Measurements from ENCODE around the gene FHDC1. TPM values are rescaled to one million over a fixed set of nuclear protein-coding genes. Genes with fewer than 3 reads are reported as not detected.
"Not testable (repeated sequence)": the region's sequence is repeated elsewhere in the genome, so short reads cannot be mapped to it uniquely, and the experiment has no call there.

Gene FHDC1, protein sequence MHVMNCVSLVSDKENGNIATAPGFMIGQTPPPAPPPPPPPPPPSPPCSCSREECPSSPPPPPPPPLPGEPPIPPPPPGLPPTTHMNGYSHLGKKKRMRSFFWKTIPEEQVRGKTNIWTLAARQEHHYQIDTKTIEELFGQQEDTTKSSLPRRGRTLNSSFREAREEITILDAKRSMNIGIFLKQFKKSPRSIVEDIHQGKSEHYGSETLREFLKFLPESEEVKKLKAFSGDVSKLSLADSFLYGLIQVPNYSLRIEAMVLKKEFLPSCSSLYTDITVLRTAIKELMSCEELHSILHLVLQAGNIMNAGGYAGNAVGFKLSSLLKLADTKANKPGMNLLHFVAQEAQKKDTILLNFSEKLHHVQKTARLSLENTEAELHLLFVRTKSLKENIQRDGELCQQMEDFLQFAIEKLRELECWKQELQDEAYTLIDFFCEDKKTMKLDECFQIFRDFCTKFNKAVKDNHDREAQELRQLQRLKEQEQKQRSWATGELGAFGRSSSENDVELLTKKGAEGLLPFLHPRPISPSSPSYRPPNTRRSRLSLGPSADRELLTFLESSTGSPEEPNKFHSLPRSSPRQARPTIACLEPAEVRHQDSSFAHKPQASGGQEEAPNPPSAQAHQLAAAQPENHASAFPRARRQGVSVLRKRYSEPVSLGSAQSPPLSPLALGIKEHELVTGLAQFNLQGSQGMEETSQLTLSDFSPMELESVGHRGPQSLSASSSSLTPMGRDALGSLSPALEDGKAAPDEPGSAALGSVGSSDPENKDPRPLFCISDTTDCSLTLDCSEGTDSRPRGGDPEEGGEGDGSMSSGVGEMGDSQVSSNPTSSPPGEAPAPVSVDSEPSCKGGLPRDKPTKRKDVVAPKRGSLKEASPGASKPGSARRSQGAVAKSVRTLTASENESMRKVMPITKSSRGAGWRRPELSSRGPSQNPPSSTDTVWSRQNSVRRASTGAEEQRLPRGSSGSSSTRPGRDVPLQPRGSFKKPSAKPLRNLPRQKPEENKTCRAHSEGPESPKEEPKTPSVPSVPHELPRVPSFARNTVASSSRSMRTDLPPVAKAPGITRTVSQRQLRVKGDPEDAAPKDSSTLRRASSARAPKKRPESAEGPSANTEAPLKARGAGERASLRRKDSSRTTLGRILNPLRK
- total RNA-seq = 0.72 and 2.1 TPM in 2 replicates

DNA sequence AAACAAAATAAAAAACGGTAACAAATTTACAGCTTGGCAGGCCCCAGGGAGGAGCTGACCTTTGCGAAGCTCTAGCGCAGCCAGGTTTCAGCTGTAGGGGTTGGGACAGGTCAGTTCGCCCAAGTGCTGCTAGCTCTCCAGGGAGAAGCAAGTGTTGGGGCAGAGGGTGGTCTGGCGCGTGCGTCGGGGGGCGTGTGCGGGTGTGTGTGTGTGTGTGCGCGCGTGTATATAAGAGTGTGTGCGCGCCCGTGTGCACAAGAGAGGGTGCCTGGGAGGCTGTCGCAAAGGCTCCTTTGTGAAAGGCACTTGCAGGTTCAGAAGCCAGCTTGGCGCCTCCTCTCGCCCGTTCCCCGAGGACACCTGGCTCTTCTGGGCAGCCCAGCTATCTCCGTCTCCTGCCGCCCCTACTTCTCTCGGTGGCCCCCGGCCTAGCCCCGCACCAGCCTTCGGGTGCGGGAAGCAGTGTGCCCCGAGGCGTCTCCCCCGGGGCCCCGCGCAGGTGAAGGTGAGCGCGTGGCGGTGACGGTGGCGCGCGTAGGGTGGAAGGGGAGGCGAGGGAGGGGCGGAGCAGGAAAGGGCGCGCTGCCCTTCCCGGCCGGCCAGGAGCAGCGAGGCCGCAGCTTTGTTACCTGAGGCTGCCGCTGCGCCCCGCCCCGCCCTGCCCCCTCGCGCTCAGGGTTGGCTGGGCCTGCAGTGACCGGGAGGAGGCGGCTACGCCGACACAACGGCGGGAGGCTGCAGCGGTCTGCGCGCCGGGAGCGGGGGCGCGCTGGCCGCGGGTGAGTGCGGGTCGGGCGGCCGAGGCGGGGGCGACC is at the start of gene FHDC1:
Gene FHDC1 (plus strand): TSS at position 693 of the 815 bp plus-strand sequence. CDS start 6,735 bp downstream, outside the sequence.
- H3K4me3 ChIP-seq (ENCODE audit: low read depth, low read length) = peak within 1 kb of the TSS; percentile 68
- DNase-seq (ENCODE audit: low read depth) = no peak
- TF ChIP-seq, protein P1, sequence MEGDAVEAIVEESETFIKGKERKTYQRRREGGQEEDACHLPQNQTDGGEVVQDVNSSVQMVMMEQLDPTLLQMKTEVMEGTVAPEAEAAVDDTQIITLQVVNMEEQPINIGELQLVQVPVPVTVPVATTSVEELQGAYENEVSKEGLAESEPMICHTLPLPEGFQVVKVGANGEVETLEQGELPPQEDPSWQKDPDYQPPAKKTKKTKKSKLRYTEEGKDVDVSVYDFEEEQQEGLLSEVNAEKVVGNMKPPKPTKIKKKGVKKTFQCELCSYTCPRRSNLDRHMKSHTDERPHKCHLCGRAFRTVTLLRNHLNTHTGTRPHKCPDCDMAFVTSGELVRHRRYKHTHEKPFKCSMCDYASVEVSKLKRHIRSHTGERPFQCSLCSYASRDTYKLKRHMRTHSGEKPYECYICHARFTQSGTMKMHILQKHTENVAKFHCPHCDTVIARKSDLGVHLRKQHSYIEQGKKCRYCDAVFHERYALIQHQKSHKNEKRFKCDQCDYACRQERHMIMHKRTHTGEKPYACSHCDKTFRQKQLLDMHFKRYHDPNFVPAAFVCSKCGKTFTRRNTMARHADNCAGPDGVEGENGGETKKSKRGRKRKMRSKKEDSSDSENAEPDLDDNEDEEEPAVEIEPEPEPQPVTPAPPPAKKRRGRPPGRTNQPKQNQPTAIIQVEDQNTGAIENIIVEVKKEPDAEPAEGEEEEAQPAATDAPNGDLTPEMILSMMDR (conservative IDR thresholded peaks at IDR 0.05; ENCODE audit: low read depth, low read length) = no peak

- no peak overlapping the region for H3K4me3 ChIP-seq (ENCODE audit: low read depth, low read length)
- DNase-seq (ENCODE audit: low read depth) = no peak
- TF ChIP-seq, protein P1 (conservative IDR thresholded peaks at IDR 0.05; ENCODE audit: low read depth, low read length) = no peak
Observed at GRCh38 chr4:152887981-152888380, 48.1 kb upstream of the FHDC1 start.

DNA sequence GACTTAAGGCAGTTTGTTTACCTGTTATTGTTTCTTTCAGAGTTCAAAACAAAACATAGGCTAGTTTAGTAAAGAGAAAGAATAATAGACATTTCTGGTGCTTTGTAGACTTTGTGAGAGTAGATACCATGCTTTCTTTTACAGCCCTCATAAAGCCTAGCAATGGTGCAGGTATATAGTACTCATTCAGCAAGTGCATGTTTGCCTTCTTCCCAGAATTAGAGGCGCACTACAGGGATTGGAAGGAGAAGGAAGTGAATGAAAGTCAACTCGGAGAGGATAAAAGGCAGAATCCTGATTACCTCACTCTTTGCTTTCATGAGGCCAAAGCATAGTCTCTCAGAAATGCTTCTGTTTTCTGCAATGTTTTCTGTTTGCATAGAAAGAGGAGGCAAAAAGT is 43.1 kb upstream of the FHDC1 start:
- TF ChIP-seq, protein P1 (conservative IDR thresholded peaks at IDR 0.05; ENCODE audit: low read depth, low read length) = no peak
- DNase-seq (ENCODE audit: low read depth) = no peak
- H3K4me3 ChIP-seq (ENCODE audit: low read depth, low read length) = no peak overlapping the region

DNA sequence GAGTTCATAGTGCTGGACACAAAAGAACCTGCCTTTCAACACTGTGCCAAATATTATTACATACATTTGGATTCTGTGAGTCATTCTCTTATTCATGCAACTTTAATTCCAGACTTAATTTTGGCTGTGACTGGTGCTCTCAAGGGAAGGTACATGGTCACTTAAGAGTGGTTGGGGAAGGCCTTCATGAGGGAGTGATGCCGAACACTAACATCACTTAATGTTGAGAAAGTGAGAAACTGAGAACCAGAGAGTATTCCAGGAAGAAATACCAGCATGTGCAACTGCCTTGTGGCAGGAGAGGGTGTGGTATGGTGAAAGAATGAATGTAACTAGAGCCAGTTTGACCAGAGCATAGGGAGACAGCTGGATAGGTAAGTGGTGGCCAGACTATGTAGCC is 41.5 kb upstream of the FHDC1 start:
- no peak for DNase-seq (ENCODE audit: low read depth)
- TF ChIP-seq, protein P1 (conservative IDR thresholded peaks at IDR 0.05; ENCODE audit: low read depth, low read length) = no peak
- no peak overlapping the region for H3K4me3 ChIP-seq (ENCODE audit: low read depth, low read length)

DNA sequence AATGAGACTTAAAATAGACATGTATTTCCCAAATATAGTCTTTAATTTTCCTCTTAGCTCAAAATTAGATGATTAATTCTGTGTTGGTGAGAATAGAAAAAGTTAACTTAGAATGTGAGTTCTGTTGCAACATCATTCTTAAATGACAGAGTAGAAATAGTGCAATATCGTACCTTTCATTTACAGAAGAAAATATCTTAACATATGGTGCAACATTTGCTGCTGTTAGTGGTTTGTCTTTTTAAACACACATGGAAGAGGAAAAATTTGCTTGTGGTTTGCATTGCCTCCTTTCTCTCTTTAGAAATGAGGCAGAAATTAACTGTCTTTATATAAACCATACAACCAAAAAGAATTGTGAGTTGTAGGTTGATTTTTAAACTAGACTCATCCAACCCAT is 39.3 kb upstream of the FHDC1 start:
- H3K4me3 ChIP-seq (ENCODE audit: low read depth, low read length) = no peak overlapping the region
- DNase-seq (ENCODE audit: low read depth) = no peak
- TF ChIP-seq, protein P1 (conservative IDR thresholded peaks at IDR 0.05; ENCODE audit: low read depth, low read length) = no peak

DNA sequence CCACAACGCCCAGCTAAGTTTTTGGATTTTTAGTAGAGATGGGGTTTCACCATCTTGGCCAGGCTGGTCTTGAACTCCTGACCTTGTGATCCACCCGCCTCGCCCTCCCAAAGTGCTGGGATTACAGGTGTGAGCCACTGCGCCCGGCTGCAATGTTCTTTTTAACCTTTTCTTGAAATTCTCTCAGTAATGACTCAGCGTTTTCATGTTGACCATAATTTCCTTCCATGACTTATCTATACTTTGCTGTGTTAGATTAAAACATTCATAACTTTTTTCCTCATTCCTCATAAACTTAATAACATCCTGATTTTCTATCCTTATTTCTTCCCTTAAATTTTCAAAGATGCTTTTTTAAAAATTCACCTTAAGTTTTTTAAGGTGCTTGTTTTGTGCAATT is 38.0 kb upstream of the FHDC1 start:
- not testable (repeated sequence) for DNase-seq (ENCODE audit: low read depth); H3K4me3 ChIP-seq (ENCODE audit: low read depth, low read length)
